NCI-H460 (cell line): ENCODE measurements around the gene APMAP. TPM values are rescaled to one million over a fixed set of nuclear protein-coding genes. Genes with fewer than 3 reads are reported as not detected.

Experiments used
- DNase-seq: peaks from one replicate; pipeline ENCODE4 v3.0.0-alpha.2; 2016; ENCODE audit warnings: low read depth; ENCODE audit errors: extremely low read depth
- total RNA-seq: library from RNA; depleted of rRNA; stranded (reverse); fragments of >200 nt; shearing (Covaris generic); gene quantifications from 2 replicates; pipeline ENCODE4 v1.2.3, GENCODE V29; 2014

The APMAP gene
- total RNA-seq, 1 experiment from 2014 or later, result 121 TPM

DNA sequence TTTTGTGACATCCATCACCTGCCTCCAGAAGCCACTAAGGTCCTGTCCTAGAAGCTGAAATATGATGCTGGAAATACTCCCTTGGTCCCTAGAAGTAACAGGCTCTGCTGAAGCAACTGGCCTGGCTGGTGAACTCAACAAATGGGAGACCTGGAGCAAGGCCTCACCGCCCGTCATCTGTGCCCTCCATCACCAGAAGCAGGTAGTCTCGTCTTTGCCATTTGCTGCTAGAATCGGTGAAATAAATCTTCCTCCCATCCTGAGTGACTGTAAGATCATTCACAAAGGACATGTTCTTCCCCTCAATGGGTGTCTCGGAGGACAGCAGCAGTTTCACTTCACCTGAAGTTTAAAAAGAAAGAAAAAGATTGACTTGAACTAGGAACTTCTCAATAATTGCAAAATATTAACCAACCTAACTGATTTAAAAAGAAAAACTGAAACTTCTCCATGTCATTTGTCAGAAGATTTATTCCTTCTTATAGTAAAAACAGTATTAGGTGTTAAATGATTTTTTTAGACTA is 22.5 kb downstream of the APMAP start:
- DNase-seq, result no peak

DNA sequence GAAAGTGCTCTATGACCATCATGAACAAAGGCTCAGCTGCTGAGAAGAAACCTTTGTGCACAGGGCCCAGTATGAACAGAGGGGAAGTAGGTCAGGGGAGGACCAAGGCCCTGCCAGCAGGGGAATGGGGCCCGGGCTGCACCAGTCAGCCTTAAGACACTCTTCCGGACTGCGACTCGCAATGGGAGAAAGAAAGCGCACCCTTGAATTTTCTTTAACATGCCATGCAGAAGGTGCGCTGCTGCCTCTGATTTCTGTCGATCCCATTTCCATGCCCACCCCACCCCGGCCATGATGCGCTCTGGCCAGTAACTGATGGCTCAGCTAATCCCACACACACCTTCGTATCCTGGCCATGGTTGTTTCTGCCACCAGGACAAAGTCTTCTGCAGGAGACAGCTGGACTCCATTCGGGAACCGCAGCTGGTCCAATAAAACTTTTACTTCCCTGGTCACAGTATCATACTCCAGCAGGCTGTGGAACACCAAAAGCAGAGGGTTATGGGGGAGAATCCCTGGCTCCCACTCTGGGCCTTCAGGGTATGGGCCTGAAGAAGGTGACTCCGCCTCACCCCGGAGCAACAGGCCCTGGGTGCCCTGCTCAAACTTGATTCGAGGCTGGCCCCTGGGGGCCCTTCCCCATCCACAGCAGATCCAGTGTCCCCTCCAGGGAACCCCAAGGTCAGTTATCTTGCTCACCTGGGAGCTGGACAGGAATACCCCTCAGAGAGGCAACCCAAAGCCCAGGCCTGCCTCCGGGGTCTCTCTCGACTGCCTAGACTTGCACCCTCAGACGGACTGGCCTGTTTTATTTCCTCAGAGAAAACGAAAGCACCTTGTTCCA is 23.1 kb downstream of the APMAP start:
- no peak for DNase-seq

DNA sequence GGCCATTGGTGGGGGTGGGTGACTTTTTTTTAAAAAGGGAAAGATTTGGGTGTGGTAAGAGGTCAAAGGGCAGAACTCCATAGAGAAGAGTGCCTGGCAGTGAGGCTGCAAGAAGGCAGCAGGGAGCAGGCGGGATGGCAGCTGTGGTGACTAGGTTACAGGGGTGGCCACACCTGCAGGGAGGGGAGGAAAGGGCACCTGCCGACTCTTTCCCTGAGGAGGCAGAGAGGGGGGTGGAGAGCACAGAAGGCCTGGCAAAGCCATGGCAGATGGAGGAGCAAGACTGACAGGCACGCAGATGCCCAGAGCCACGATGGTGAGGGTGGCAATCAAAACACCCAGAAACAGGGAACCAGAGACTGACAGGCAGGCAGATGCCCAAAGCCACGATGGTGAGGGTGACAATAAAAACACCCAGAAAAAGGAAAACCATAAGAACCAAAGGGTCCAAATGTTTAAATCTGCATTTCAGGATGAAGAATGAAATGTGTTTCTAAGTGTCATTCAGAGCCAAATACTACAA is 24.2 kb downstream of the APMAP start:
- DNase-seq, result no peak

DNA sequence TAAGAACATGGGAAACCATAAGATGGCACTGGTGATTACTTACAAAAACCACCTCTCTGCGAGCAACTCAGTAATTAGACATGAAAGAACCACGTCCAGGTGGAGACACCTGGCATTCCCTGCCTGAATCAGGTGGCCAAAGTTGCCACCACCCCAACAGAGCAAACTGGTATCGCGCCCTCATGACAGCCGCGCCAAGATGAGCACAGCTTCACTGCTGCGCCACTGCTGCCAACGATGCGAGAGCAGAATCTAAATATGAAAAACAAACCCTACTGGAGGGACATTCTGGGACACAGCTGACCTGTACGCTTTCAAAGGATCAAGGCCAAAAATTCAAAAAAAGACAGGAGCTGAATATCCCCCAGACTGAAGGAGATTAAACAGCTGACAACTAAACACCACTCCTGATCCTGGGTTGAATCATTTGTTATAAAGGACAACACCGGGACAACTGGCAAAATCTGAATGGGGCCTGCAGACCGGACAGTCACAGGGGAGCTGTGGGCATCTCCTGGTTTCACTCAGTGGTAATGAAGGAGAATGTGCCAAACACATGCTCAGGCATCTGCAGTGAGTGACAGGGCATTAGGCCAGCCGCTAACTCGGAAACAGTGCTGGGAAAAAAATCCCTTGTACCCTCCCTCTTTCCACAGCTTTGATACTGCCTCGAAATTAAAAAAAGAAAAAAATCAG is 26.1 kb downstream of the APMAP start:
- DNase-seq, result no peak

DNA sequence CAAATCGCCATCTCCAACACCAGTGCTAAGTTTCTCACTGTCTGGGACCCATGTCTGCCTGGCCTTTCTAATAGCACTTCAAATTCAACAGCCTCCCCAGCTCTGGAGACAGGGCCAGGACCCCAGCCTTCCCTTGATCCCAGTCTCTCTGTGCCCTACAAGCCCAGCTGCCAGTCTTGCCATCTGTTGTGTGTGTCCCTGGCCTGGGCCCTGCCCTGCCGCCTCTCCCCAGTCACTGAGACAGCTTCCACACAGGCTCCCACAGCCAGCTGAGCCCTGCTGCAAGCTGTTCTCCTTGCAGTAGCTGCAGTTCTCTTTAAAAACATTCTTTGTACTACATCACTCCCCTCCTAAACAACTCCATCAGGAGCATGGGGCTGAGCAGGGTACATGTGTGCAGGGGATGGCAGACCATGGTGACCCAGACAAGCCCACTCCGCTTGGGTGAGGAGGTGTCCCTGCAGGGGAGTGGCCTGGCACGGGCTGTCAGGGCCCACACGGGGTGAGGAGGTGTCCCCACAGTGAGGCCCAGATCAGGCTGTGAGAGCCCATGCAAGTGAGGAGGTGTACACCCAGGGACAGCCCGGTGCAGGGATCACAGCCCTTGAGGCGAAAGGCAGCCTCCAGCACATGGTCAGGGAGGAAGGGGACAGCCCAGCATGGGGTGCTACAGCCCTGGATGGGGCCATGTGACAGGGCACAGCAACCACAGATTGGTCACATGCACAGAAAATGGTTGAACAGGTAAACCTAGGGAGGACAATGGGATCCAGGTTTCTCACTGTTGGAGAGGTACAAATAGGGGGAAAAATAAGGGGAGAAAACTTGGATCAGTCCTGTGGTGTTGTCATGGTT is 27.3 kb downstream of the APMAP start:
- no peak for DNase-seq

DNA sequence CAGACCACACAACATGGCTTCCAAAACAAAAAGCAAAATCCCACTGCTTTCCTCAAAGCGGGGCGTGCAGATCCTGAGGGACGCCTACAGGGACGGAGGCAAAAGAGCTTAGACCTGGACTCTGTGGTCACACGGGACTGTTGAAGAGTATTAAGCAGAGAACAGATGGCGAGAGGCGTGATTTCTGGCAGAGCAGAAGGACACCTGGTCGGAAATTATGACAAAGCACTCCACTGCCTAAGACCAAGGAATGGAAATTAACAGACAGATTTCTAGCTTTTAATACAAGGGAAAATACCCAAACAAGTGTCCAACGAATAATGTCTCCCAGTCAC is 28.1 kb downstream of the APMAP start:
- DNase-seq, result no peak

DNA sequence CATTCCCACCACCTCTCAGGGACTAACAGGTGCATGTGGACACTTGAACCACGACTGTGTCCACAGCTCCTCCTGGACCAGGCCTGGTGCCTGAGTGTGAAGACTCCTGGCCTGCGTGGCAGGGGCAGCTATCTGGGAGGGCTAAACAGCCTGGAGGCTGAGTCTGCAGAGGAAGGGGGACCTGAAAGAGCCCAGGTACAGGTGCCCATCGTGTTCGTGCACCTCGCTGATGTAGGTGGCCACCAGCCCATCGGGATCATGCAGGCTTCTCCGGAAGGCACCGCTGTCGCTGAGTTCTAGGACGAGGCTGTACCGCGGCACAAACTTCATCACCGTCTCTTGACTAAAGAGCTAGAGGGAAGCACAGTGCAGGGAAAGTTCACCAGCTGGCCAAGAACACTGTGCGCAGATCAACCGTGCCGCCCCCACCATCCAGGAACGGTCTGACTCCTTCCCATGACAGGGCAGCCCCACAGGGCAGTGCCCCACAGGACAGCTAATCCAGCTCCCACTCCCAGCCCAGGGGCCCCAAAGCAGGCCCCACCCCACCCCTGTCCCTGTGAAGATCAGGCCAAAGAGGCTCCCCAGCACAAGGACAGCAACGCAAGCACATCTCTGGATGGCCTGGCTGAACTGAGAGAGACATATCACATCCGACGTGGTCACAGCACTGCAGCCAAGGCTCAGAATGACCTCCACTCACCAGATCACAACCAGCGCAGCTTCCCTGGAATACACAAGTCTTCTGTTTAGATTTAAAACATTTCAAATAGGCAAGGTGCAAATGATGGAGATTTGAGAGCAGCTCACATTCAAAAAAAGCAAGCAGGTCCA is 28.7 kb downstream of the APMAP start:
- DNase-seq, result no peak

DNA sequence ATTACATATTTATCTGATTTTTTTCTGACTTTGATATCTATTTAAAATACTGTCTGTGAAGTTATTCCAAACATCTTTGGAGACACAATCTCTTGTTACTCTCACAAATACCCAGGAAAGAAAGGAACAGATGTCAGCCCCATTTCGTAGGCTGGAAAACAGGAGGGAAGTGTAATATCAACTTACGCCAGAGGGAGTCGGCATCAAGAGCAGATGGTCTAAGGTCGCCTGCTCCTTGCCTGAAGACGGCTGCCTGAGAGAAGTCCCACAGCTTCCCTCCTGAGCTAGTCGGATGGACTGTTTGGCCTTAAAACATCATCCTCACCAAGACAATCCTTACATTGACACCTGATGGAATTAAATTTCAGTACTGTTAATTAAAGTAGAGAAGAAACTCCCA is 30.0 kb downstream of the APMAP start:
- DNase-seq, result no peak

DNA sequence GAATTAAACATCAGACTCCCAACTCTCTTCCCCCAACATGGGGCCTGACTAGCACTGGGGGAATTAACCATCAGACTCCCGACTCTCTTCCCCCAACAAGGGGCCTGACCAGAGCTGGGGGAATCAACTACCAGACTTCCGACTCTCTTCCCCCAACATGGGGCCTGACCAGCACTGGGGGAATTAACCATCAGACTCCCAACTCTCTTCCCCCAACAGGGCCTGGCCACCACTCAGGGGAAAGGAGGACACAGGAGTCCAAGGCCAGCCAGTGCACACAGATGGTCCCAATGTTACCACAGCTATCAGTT is 30.4 kb downstream of the APMAP start:
- no peak for DNase-seq

DNA sequence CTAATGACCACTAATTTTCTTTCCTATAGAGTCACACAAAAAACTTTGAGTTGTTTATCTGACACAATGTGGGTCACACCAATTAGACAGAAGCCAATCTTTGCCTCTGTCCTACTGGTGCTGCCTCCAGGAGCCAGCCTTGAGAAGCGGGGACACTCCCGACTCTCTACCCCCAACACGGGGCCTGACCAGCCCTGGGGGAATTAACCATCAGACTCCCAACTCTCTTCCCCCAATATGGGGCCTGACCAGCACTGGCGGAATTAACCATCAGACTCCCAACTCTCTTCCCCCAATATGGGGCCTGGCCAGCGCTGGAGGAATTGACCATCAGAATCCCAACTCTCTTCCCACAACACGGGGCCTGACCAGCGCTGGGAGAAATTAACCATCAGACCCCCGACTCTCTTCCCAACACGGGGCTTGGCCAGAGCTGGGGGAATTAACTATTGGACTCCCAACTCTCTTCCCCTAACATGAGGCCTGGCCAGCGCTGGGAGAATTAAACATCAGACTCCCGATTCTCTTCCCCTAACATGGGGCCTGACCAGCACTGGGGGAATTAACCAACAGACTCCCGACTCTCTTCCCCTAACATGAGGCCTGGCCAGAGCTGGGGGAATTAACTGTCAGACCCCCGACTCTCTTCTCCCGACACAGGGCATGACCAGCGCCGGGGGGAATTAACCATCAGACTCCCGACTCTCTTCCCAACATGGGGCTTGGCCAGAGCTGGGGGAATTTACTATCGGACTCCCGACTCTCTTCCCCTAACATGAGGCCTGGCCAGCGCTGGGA is 31.0 kb downstream of the APMAP start:
- no peak for DNase-seq

DNA sequence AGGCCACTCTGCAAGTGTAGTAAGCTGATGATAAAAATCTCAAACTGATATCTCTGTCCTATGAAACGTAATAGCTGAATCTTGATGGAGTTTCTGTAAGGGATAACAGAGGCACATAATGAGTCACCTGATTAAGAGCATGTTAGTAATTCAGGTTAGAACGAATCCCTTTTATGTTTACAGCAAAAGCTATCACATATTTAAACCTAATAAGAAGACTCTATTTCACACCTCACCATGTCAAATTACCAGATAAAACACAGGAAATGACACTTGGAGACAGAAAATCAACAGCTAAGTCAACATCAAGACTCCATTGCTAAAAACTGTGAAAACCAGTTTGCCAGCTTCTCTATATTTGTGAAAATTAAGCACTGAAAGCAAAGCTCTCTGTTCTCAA is 31.7 kb downstream of the APMAP start:
- no peak for DNase-seq

DNA sequence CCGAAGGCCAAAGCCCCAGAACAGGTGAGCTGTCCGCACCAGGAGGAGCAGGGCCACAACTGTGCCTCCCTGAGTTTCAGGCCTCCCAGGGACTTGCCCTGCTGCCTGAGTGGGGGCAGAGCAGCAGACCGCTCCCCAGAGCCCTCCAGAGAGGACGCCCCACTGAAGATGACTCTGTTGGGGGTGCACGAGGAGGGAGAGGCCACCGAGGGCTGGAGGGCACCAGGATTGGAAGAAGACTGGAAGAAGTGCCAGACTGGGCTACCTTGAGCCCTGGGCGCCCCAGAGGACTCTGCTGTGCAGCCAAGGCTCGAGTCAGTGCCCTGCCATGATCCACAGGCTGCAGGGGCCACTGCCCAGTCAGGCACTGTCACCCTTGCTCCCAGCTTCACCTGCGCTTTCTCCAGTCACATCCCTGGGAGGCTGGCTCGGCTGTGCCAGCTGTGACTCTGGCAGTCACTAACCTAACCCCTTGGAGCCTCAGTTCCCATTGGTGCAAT is 32.2 kb downstream of the APMAP start:
- DNase-seq, result no peak

DNA sequence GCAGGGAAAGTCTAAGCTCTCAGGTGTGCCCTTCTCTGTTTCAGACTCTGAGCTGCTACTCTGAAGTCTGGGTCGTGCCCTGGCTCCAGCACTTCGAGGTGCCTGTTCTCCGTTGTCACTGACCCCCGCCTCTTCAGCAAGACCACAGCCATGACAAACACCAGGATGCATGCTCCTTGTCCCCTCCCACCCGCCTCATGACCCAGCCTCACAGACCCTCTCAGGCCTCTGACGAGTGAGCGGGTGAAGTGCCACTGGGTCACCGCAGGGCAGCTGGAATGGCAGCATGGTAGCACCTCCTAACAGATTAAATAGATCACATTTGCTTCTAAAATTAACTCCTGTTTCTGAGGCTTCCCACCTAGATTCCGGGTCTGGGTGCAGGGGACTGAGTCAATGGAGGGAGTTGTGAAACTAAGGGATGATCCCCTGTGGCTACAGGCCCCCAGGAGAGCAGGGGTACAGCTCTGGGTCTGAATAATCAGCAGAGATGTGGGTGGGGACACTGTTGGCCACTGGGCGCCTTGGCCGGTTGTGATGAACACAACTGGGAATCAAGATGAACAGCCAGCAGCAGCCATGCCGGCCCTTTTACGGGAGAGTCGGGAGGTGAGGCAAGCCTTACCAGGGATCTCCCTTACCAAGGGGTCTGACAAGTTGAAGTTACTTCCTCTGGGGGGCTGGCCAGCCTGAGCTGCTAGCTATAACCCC is 32.8 kb downstream of the APMAP start:
- no peak for DNase-seq

DNA sequence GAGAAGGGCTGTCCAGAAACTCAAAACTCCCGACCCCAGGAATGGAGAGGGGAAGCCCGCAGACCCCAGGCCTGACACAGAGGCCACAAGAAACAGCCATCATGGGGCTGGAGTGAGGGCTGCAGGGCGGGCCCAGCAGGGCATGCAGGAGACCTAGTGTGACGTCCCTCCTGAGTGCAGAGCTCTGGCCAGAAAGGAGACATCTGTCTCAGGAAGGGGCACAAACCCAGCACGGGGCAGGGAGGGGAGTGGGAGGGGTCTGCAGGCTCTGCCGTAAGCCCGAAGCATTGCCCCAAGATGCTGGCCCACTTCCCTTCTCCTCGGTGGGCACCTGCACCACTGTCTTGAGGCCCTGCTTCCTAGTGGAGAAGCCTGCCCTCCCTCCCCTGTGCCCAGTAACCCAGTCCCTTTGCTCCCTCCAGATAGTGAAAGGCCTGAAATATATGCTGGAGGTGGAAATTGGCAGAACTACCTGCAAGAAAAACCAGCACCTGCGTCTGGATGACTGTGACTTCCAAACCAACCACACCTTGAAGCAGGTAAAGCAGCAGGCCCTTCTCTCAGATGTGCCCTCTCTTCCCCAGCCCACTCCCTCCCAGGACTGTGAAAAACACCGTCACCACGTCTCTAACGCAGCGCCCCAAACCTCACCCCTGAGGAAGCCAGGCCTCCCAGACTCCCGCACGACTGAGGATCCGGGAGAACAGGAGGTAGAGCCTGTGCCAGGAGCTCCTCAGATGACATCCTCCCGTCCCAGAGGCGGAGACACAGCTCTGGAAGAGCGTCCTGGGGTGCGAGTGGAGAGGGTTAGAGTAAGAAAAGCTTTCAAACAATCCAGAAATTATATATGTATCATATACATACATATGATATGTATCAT is 33.8 kb downstream of the APMAP start:
- no peak for DNase-seq

DNA sequence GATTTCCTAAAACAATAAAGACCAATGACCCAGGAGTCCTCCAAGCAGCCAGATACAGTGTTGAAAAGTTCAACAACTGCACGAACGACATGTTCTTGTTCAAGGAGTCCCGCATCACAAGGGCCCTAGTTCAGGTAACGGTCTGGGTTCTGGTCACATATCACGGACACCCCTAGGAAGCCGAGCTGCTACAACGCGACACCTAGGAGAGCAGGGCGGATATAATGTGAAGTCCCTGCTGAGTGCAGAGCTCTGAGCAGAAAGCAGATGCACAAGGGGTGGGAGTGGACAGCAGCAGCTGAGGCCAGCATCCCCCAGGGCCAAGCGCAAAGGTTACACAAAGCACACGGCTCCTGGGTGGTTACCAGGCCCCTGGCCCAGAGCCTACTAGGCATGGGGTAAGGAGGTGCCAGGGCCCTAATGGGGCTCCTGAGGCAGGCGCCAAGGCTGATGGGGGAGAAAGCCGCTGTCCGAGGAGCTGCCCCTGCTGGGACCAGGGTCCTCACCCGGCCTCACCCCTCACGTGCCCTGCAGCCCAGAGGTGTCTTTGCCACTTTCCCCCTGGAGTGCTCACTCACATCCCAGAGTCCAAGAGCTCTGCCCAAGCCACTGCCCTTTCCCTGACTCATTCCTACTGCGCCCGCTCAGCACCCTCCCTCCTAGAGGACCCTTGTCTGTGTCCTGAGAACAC is 35.1 kb downstream of the APMAP start:
- DNase-seq, result no peak

DNA sequence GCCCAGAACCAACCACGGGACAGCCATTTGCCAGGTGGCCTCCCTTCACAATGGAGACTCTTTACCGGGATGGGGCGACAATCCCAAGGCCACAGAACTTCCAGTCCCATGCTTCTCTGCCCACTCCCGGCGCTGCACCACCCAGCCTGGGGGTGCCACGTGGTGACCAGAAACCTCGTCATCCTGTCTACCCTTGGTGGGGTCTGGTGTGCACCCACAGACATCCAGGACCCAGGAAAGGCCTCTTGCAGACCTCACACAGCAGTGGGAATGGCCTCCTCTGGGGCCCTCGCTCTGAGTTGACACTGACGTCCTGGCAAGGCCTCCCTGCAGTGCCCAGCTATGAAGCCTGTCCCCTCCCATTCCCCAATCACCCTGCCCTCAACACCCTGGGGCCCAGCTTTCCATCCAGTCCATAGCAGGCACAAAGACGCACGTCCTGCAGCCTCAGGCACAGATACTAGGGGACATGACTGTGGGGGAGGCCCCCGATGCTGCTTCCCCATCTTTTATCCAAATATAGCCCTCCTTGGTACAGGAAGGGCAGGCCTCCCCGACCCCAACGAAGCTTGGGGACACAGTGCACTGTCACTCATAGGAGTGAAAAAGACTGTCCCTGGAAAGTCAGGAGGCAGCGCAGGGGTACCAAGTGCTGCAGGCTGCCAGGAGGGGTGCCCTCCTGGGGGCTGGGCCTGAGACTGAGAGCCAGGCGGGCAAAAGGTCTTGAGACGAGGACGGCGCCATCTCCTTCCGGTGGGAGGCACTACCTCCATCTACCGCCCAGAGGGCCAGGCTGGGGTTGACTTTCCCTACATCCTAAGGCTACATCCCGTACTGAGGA is 36.3 kb downstream of the APMAP start:
- DNase-seq, result no peak
